ENCODE measurements around the gene RPS14.

DNA sequence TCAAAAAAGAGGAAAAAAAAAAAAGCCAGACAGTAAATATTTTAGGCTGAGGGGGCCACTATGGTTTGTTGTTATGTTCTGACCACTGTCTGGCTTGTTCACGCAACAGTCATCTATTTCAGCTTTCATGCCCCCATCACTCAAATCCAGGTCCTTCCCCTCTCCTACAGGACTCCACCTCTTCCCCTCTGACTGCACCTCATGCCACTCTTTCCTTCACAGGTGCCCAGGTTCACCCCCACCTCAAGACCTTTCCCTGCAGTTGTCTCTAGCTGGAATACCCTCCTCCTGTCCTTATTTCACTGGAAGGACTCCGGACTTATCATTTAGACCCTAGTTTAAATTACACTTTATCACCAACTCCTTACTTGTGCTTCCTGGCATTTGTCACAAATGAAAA, 3.5 kb downstream of the RPS14 start:
- no peak for TF ChIP-seq EZH2 (IDR thresholded peaks at IDR 0.05; ENCODE audit: insufficient read depth, poor library complexity, severe bottlenecking)
- no peak for TF ChIP-seq EZH2phosphoT487 (IDR thresholded peaks at IDR 0.05; ENCODE audit: insufficient read depth, low read depth)
